SK-N-SH (cell line): Measurements from ENCODE around the gene CNTNAP1.

ENCODE experiments used
- CTCF ChIP-seq: fragments of 200-600 bp; sonication (generic); IDR thresholded peaks from 2 replicates; pipeline ENCODE4 v1.6.1; 2017; ENCODE audit warnings: antibody characterized with exemption, mild to moderate bottlenecking, moderate library complexity
- EP300 ChIP-seq, 2 experiments: IDR thresholded peaks; 2 replicates each; pipeline versions ENCODE4 v1.4.0 to v1.6.1; 2012; ENCODE audit warnings: borderline replicate concordance in 1 of 2, low read depth in 1 of 2, low read length in 1 of 2
- EZH2phosphoT487 ChIP-seq: fragments of 200-600 bp; sonication (generic); IDR thresholded peaks from 2 replicates; pipeline ENCODE4 v1.6.1; 2017; ENCODE audit warnings: low read depth, mixed run types, mild to moderate bottlenecking, antibody characterized with exemption, moderate library complexity, borderline replicate concordance
- IRF3 ChIP-seq: fragments of 150-350 bp; IDR thresholded peaks from 2 replicates; pipeline ENCODE4 v1.6.1; 2016; ENCODE audit warnings: mild to moderate bottlenecking, low read depth, low read length
- MXI1 ChIP-seq: IDR thresholded peaks from 2 replicates; pipeline ENCODE4 v1.6.1; 2012; ENCODE audit warnings: mild to moderate bottlenecking, low read depth, low read length, improper control_type of control experiment
- POLR2AphosphoS5 ChIP-seq: IDR thresholded peaks from 2 replicates; pipeline ENCODE4 v1.6.1; 2012; ENCODE audit warnings: low read depth, low read length
- REST ChIP-seq: IDR thresholded peaks from 2 replicates; pipeline ENCODE4 v1.6.1; 2012; ENCODE audit warnings: mild to moderate bottlenecking, low read depth, low read length, moderate library complexity
- RFX5 ChIP-seq: IDR thresholded peaks from 2 replicates; pipeline ENCODE4 v1.6.1; 2012; ENCODE audit warnings: mild to moderate bottlenecking, improper control_type of control experiment, low read length
- SIN3A ChIP-seq: IDR thresholded peaks from 2 replicates; pipeline ENCODE4 v1.6.1; 2012; ENCODE audit warnings: low read depth, mild to moderate bottlenecking, low read length, moderate library complexity, borderline replicate concordance
- TAF1 ChIP-seq: IDR thresholded peaks from 2 replicates; pipeline ENCODE4 v1.6.1; 2012; ENCODE audit warnings: low read depth, mild to moderate bottlenecking, low read length, moderate library complexity, borderline replicate concordance
- TCF12 ChIP-seq: IDR thresholded peaks from 2 replicates; pipeline ENCODE4 v1.4.0; 2012
- YY1 ChIP-seq: IDR thresholded peaks from 2 replicates; pipeline ENCODE4 v1.4.0; 2012; ENCODE audit warnings: low read depth, mild to moderate bottlenecking
- ZBTB33 ChIP-seq: IDR thresholded peaks from 2 replicates; pipeline ENCODE4 v1.4.0; 2012; ENCODE audit warnings: low read depth, borderline replicate concordance

- TF ChIP-seq TCF12 (no peak), IRF3 (no peak), EP300 (IDR thresholded peaks at IDR 0.05; ENCODE audit: borderline replicate concordance in 1 of 2, low read depth in 1 of 2, low read length in 1 of 2) (no peak), POLR2AphosphoS5 (no peak), EZH2phosphoT487 (no peak), CTCF (no peak), SIN3A (no peak), MXI1 (no peak), REST (no peak), RFX5 (no peak), ZBTB33 (no peak), TAF1 (no peak), YY1 (no peak)
Measured at GRCh38 chr17:42694524-42694923, 12.2 kb downstream of the CNTNAP1 start.
